GM19240 (cell line): ENCODE measurements around the gene SNRK.
"Not testable (repeated sequence)": the region's sequence is repeated elsewhere in the genome, so short reads cannot be mapped to it uniquely, and the experiment has no call there.

Experiments used
- DNase-seq: peaks from one replicate; pipeline ENCODE4 v3.0.0; 2011; ENCODE audit warnings: low spot score; ENCODE audit not compliant: insufficient read length

The SNRK gene

DNA sequence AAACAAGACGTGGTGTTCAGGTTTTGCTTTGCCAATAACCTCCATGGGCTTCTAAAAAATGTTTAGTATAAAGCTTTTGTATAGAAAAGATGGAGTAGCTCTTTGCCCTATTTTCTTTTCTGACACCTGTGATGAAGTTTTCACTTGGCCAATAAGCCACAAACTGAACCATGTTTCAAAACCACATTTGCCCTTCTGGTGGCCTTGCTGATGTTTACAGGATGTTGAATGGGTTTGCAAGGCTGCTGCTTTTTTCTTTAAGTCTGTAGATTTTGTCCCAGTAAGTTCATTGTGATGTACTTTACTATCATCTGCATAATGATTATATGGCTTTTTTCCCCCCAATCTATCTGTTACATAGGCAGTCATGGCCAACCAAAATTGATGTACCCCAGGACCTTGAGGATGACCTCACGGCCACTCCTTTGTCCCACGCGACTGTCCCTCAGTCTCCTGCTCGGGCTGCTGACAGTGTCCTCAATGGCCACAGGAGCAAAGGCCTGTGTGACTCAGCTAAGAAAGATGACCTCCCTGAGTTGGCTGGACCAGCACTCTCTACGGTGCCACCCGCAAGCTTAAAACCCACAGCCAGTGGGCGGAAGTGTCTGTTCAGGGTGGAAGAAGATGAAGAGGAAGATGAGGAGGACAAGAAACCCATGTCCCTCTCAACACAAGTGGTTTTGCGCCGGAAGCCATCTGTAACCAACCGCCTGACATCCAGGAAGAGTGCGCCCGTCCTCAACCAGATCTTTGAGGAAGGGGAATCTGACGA is 60.8 kb downstream of the SNRK start:
- no peak for DNase-seq

DNA sequence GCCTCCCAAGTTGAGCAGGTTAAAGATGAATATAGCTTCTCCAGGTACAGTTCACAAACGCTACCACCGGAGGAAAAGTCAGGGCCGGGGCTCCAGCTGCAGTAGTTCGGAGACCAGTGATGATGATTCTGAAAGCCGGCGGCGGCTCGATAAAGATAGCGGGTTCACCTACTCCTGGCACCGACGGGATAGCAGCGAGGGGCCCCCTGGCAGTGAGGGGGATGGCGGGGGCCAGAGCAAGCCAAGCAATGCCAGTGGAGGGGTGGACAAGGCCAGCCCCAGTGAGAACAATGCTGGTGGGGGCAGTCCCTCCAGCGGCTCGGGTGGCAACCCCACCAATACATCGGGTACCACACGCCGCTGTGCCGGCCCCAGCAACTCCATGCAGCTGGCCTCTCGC is 61.4 kb downstream of the SNRK start:
- DNase-seq = no peak

DNA sequence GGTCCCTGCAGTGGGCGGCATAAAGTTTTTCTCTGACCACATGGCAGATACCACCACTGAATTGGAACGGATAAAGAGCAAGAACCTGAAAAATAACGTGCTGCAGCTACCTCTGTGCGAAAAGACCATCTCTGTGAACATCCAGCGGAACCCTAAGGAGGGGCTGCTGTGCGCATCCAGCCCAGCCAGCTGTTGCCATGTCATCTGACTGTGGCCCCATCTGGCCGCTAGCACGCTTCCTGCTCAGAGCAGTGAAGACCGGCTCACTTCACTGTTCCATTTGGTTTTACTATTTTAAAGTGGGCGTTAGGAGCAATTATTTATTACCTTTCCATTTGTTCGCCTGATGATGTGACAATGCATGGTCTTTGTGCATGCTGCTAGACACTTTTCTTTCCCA is 62.0 kb downstream of the SNRK start:
- no peak for DNase-seq

DNA sequence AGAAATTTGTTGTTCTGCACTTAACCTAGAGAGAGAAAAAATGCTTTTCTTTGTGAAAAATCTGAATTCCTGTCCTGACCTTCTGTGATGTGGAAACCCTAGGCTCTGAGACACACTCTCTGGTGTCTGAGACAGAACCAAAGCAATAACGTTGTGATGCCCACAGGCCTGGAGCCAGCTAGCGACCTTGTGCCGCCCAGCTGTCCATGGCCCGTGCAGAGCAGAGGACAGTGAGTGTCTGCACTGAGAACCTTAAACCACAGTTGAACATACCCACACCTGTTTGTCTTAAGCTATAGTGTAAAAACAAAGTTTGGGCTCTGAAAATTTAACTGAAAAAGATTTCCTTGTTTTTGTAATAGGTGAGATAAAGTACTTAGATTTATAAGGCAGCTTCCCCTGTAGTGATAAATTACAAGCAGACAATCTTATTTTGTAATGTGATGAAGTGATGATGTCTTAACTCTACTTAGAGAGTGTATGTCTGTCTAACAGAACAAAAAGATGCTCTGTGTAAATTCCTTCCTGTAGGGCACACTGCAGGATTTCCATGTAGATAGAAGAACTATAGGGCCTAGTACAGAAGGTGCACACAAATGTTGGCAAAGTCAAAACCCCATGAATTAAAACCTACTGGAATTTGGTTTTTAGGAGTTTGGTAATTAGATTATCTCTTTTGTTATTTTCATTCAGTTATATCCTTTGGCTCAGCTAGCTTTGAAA is 62.7 kb downstream of the SNRK start:
- no peak for DNase-seq

DNA sequence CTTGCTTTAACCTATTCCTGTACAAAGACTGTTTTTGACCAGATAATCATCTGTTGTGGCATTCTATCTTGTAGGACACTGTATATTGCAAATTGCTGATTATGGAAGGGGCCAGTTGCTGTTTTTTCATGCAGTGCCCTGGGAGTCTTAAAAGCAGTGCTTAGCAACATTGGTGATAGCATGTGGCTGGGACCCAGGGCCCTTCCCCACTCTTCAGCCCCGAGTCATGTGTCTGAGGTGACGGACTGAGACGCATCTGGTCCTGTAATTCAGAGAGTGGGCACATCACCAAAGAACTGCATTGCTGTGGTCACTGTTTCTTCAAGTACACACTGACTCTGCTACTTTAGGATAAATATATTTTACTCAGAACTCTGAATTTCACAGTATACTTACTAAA is 63.4 kb downstream of the SNRK start:
- DNase-seq = no peak

DNA sequence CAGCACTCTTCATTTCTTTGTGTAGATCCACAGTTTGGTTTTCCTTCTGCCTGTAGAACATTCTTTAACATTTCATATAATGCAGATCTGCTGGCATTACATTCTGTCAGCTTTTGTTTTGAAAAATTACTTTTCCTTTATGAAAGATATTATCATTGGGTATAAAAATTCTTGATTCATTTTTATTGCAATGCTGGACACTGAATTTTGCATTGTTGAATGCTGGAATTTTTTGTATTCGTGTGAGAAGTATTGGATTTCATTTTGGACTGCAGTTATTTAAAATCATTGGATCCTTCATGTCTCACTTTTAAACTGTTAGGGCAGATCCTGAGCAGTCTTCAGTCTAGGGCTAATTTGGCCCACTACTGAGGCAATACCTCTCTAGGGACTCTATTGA is 67.1 kb downstream of the SNRK start:
- DNase-seq = no peak

DNA sequence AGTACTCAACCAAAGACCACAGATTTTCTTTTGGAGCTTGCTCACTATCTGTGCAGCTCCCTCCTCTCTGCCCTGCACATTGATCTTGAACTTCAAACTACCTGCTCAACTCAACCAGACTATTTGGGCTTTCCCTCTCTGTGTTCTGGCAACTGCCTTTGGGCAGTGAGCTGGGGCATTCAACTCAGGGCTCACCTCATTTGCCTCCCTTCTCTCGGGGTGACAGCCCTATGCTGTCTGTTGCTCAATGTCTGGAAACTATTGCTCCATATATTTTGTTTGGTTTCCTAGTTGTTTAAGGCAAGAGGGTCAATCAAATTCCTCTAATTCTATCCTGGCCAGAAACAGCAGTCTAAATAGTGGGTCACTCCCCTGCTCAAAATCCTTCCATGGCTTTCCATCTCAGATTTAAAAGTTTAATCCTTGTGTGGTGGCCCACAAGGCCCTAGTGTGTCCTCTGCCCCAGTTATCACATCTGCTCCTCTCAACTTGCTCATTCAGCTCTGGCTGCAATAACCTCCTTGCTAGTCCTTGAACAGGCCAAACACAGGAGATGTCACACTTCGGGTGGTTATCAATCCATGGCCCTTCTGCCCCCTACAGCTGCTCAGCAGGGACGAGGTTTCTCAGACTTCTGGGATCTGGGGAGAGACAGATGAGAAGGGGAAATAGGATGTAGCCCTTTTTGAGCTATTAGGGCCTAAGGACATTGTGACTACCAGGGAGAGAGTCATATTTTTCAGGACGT is 67.8 kb downstream of the SNRK start:
- no peak for DNase-seq

DNA sequence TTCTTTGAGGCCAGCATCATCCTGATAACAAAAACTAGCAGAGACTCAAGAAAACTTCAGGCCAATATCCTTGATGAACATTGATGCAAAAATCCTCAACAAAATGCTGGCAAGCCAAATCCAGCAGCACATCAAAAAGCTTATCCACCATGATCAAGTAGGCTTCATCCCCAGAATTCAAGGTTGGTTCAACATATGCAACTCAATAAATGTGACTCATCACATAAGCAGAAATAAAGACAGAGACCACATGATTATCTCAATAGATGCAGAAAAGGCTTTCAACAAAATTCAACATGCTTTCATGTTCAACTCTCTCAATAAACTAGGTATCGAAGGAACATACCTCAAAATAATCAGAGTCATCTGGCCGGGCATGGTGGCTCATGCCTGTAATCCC is 69.7 kb downstream of the SNRK start:
- not testable (repeated sequence) for DNase-seq

DNA sequence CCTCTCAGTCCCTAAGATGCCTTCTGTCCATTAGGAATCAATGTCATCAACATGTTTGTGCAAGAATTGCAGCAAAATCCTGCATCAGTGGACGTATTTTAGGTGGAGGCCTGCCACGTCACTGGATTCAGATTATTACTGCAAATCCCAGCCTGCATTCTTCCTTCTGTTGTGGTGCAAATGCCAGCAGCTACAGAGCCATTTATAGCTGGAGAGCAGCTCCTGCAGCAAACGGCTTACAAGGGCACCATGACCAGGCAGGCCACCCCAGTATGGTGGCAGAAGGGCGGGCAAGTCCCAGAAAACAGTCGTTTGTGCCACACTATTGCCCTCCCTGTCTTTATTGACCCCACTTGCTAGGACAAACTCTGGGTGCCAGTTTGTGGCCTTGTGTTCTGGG is 74.7 kb downstream of the SNRK start:
- no peak for DNase-seq

DNA sequence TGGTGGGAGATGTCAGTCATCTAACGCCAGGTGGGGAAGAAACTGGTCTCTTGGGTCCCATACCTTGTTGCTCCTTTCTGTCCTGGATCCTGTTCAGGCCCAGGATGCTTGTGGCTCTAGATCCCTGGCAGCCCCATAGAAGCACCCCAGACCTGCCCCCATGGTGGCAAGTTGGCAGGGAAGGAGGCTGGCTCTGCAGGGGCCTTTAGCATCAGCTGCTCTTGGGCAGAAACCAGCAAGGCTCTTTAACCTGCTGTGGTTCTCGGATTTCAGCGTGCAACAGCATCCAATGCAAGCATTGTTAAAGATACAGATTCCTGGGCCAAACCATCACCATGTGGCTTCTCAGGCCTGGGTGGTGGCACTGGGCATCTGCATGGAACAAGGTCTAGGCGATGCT is 75.8 kb downstream of the SNRK start:
- DNase-seq = no peak

DNA sequence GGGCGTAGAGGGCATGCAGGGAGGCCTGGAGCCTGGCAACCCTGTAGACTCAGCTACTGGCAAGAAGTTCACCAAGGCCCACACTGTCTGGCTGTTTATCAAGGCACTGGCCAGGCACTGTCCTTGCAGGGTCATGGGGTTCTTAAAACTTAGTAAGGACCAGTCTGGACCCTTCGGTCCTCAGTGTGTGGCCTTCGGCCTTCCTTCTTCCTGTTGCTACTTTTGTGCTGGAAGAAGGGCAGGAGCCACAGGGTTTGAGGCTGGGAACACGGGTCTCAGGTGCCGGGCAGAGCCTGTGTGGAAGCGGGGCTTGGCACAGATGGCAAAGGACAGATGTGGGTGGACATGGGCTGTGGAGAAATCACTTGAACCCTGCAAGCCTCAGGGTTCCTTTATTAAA is 76.6 kb downstream of the SNRK start:
- DNase-seq = no peak

DNA sequence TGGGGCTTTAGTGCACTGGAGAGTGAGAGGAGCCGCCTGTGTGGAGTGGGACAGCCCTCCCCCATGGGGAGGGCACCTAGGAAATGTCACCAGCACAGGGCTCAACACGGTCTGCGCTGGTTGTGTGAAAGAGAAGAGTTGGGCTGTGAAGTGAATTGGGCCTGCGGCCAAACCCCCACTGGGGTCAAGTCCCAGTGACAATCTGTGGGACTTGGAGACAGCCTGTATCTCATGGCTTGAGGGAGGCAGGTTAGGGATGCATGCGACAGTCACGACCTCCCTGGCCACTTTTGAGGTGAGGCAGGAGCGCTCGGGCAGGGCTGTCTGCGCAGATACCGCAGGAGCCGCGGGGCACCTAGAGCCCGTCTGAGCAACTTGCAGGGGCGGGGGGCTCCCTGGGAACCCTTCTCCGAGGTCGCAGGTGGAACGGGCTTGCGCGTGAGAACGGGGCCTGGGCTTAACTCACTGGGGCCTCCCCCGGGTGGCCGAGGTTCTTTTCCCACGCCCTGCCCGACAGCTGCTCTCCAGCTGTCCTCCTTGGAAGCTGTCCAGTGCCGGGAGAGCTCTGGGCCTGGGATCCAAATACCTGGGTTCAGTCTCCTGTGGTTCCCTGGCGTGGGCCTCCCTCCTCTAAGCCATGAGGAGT is 77.4 kb downstream of the SNRK start:
- DNase-seq = no peak

DNA sequence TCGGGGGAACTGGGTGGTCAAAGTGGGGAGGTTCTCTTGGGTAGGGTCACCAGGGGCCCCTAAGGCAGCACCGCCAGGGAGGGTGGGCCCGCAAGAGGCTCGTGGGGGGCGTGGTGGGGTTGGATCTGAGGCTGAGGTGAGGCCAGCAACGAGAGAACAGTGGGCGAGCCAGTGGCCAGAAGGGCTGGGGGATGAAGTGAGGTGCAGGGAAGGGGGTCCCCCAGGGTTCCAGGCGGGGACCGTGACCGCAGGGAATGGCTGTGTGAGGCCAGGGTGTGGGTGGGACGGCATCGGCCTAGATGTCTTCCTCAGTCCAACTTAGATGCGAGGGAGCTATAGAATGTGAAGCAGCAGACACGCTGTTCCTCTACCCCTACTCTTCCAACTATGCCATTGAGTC is 78.2 kb downstream of the SNRK start:
- DNase-seq = no peak

DNA sequence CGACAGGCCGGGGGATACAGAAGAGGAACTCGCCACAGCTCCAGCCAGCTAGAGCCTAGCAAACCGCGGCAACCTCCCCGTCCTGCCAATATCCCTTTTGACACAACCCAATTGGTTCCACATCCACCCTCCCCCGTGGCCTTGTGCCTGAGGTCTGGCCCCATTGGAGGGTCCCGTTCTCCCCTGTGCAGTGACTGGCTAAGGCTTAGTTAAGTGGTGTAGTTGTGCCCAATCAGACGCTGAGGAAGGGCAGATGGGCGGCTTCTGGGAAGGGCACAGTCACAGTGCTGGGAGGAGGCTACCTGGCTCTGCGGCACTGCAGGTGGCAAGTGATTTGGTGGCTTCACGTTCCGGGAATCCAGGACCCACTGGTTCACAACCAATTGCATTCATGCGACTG is 78.6 kb downstream of the SNRK start:
- no peak for DNase-seq

DNA sequence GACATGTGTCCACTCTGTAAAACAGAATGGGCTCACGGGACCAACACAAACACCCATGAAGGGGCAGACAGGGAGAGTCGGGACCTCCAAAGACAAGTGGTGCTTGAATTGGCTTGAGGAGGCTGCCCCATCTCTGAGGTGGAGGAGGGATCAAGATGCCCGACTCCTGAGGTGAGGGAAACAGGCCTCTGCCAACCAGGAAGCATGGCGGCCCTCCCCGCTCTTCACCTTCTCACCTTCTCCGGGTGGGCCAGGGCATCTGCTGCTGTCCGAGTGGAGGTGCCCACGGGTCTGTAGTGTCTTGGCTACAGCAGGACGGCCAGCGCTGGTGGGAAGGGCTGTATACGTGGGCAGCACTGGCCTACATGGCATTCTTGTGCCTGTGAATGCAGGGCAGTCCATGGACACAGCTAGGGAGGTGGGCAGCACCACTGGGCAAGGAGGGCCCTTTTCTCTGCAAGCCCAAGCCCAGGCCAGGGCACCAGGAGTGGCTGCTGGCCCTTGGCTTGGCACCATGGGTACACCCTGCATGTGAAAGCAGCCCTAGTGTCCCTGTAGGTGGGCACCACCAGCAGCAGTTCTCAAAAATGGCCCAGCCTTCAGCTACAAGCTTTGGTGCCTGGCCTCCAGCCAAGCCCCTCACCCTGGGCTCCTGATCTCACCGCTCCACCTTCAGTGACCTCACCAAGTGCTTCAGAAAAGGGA is 79.4 kb downstream of the SNRK start:
- DNase-seq = no peak

DNA sequence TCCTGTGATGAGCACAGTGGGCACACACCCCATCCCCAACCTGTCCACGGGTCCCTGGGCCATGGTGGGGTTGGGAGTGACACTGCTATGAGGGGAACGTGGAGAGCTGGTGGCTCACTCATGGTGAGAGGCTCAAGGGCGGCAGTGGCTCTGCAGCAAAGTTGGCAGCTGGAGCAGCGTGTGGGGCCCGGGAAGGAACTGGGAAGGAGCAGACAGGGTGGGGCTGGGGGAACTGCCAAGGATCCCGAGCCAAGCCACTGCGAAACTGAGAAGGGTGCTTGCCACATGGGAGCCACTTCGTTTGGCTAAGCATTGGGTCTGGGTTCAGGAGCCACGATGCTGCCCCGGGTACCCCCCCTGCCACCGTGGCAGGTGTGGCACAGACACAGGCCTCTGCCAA is 80.1 kb downstream of the SNRK start:
- no peak for DNase-seq

DNA sequence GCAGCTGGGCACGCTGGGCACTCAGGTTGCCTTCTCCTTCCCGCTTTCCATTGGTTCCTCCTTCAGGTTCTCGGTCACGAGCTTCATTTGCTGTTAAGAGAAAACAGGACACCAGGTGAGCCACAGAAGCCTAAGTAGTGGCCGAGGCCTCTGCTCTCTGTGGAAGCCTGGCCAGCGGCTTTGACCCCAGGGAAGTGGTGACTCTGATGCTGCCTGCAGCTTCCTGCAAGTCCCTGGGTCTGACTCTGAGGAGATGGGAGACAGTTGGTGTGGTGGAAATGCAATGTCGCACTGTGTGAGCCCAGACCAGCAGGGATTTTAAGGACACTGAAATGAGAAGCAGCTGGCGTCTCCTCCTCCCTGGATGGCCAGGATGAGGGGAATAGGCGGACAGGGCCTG is 80.5 kb downstream of the SNRK start:
- no peak for DNase-seq

DNA sequence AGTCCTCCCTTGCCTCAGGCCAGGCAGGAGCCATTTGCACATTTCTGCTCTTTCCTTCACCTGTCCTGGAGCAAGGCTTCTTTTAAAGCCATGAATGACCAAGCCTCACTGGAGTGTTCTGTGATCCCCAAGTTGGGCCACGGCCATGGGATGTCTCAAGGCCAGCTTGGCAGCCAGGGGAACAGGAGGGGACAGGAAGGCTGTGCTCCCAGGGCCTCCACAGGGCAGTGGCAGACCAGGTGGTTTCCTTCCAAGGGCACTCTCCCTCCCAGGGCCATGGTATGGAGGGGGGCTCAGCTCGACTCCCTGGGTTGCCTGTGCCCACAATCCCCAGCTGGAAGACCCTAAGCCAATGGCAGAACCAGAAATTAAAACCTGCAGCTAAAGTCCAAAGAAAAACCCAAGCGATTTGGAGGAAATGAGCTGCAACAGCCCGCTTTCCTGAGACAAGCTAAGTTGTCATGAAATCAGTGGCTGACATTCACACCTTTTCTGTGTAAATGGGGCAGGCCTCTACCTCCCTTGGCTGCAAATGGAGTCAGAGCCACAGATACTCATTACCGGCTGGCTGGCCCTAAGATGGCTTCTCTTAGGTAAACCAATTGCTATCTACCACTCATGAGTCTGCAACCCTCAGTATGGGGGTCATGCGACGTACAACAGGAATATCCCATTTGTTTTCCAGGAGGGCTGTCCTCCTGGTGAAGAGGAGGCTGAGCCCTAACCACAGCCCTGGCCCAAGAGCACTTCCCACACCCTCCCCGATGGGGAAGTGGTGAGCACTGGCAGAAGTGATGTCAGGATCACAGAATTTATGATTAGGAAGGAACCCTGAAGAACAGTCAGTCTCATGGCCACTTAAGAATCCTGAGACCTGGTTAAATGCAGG is 83.3 kb downstream of the SNRK start:
- DNase-seq = no peak

DNA sequence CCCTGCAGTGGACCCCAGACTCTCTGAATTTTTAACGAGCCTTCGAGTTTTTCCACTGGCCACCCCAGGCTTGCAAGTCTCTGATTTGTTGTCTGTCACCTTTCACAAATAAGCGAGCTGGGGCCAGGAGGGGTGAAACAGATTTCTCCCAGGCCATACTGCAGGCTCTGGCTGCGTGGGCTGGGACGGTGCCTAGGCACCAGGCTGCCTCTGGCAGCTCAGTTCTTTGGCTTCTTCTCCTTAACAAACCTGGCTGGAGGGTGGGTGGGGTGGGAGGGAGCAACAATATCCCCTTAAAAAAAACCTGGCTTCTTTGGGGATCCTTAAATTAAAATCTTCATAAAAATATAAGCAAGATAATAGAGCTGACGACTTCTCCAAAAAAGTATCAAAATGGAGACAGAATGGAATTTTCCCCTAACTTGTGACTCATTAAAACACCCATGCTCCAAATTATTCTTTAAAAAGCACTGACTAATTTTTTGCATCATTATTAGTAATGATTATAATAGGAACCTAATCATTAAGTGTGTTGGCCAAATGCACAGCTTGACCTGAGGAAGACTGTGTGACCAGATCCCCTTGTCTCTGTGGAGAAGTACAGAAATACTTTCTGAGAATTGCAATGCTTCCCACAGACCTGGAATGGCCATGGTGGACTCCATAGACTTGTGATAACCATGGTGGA is 84.1 kb downstream of the SNRK start:
- no peak for DNase-seq

DNA sequence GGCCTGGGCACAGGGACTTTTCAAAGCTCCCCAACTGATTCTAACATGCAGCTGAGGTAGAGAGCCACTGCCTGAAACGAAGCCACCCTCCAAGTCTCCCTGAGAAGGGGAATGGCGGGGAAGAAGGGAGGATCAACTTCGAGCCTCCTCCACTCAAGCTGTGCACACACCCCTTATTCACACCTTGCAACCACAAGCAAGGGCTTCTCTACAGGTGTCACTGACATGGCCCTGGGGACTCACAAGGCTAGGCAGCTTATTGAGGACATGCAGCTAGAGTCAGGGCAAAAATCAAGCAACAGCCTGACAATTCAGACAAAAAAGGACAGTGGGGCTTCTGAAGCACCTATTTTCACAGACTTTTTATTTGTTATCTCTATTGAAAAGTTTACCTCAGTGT is 85.2 kb downstream of the SNRK start:
- no peak for DNase-seq
